ENCODE measurements around the gene FRMPD4.

GRCh38 chrX:12374286-12374685 is 236.0 kb downstream of the FRMPD4 start:
- TF ChIP-seq CTCF (conservative IDR thresholded peaks at IDR 0.05 in 1 of 2, IDR thresholded peaks at IDR 0.05 in 1 of 2; ENCODE audit: extremely low read depth in 1 of 2, insufficient read depth in 1 of 2, low read depth in 1 of 2, low read length in 2 of 2) (no peak), EZH2 (IDR thresholded peaks at IDR 0.05; ENCODE audit: borderline replicate concordance, low read length) (no peak)

All from mammary epithelial cell (primary cell).